SK-N-SH (cell line): Measurements from ENCODE around the gene TMPRSS9. TPM values are rescaled to one million over a fixed set of nuclear protein-coding genes. Genes with fewer than 3 reads are reported as not detected.

Source experiments
- CTCF ChIA-PET: fragments of 300-600, 350-600 bp; formaldehyde crosslinking; extraction: SDS; loops from one replicate; lab custom pipeline; 2021; lab: Yijun Ruan, JAX
- POLR2A ChIA-PET: fragments of 350-600 bp; sonication (Branson Sonifier 250); formaldehyde crosslinking; extraction: SDS; loops from one replicate; lab custom pipeline; 2020; ENCODE audit warnings: antibody characterized with exemption, inconsistent platforms; lab: Yijun Ruan, JAX
- DNase-seq: peaks from one replicate; pipeline ENCODE4 v3.0.0; 2012
- H2AFZ ChIP-seq: fragments of 200-600 bp; sonication (generic); 2 replicates; pipeline ENCODE4 v1.8.1; 2016; ENCODE audit warnings: antibody characterized with exemption, mild to moderate bottlenecking, low read depth
- H3F3A ChIP-seq: fragments of 200-600 bp; sonication (generic); replicated peaks from 2 replicates; pipeline ENCODE3; 2016; ENCODE audit warnings: antibody characterized with exemption, mild to moderate bottlenecking; ENCODE audit not compliant: insufficient read depth
- H3K27ac ChIP-seq, 2 experiments: fragments of 200-500 bp in 1 of 2; fragments of 200-600 bp in 1 of 2; sonication (Bioruptor generic) in 1 of 2; sonication (generic), shearing (Covaris generic) in 1 of 2; 2 replicates each; pipeline versions ENCODE4 v1.5.1 to v1.6.1; 2014 to 2016; ENCODE audit warnings: low read depth in 2 of 2, inconsistent platforms in 1 of 2, low read length in 1 of 2, mild to moderate bottlenecking in 1 of 2, mixed read lengths in 1 of 2
- H3K27me3 ChIP-seq: fragments of 200-600 bp; sonication (generic), shearing (Covaris generic); 2 replicates; pipeline ENCODE4 v1.6.1; 2016; ENCODE audit warnings: mixed run types; ENCODE audit not compliant: insufficient read depth
- H3K36me3 ChIP-seq, 2 experiments: fragments of 200-500 bp in 1 of 2; fragments of 200-600 bp in 1 of 2; sonication (Bioruptor generic) in 1 of 2; sonication (generic) in 1 of 2; replicated peaks in 1 of 2; 2 replicates each; pipeline versions ENCODE3 to v1.5.1; 2014 to 2016; ENCODE audit warnings: low read length in 1 of 2, mild to moderate bottlenecking in 1 of 2; ENCODE audit not compliant: insufficient read depth in 2 of 2, control insufficient read depth in 1 of 2
- H3K4me1 ChIP-seq, 2 experiments: fragments of 200-500 bp in 1 of 2; fragments of 200-600 bp in 1 of 2; sonication (Bioruptor generic) in 1 of 2; sonication (generic), shearing (Covaris generic) in 1 of 2; 2 replicates each; pipeline versions ENCODE4 v1.5.1 to v1.6.1; 2014 to 2016; ENCODE audit warnings: low read depth in 1 of 2, low read length in 1 of 2, mixed run types in 1 of 2; ENCODE audit not compliant: insufficient read depth in 2 of 2, control insufficient read depth in 1 of 2
- H3K4me2 ChIP-seq: fragments of 200-600 bp; sonication (generic), shearing (Covaris generic); 2 replicates; pipeline ENCODE4 v1.6.1; 2017; ENCODE audit warnings: mixed run types
- H3K4me3 ChIP-seq, 2 experiments: fragments of 200-500 bp in 1 of 2; fragments of 200-600 bp in 1 of 2; sonication (Bioruptor generic) in 1 of 2; sonication (generic), shearing (Covaris generic) in 1 of 2; 2 replicates each; pipeline versions ENCODE4 v1.5.1 to v1.8.1; 2014 to 2016; ENCODE audit warnings: low read depth in 2 of 2, inconsistent platforms in 1 of 2, low read length in 1 of 2, mild to moderate bottlenecking in 1 of 2, mixed read lengths in 1 of 2, moderate library complexity in 1 of 2
- H3K79me2 ChIP-seq: fragments of 200-600 bp; sonication (generic); 2 replicates; pipeline ENCODE4 v1.8.1; 2017; ENCODE audit warnings: mild to moderate bottlenecking; ENCODE audit not compliant: insufficient read depth
- H3K9ac ChIP-seq: fragments of 200-600 bp; sonication (generic); 2 replicates; pipeline ENCODE4 v1.6.1; 2017; ENCODE audit warnings: mixed run types
- H3K9me2 ChIP-seq: fragments of 200-600 bp; sonication (generic); 2 replicates; pipeline ENCODE4 v1.6.1; 2017; ENCODE audit warnings: mixed run types
- H3K9me3 ChIP-seq: fragments of 200-600 bp; sonication (generic); 2 replicates; pipeline ENCODE4 v1.6.1; 2017; ENCODE audit warnings: mixed run types, mild to moderate bottlenecking, moderate library complexity
- H4K20me1 ChIP-seq: fragments of 200-600 bp; sonication (generic); 2 replicates; pipeline ENCODE4 v1.6.1; 2017; ENCODE audit warnings: mild to moderate bottlenecking, mixed run types; ENCODE audit not compliant: insufficient read depth
- EP300 ChIP-seq, 2 experiments: IDR thresholded peaks; 2 replicates each; pipeline versions ENCODE4 v1.4.0 to v1.6.1; 2012; ENCODE audit warnings: borderline replicate concordance in 1 of 2, low read depth in 1 of 2, low read length in 1 of 2
- FOSL2 ChIP-seq: IDR thresholded peaks from 2 replicates; pipeline ENCODE4 v1.4.0; 2012; ENCODE audit warnings: low read depth, mild to moderate bottlenecking, moderate library complexity, borderline replicate concordance
- FOXJ3 ChIP-seq: sonication (generic); formaldehyde crosslinking; IDR thresholded peaks from 2 replicates; pipeline ENCODE4 v1.5.1; 2020; ENCODE audit warnings: mild to moderate bottlenecking, missing genetic modification reagents
- GABPA ChIP-seq: IDR thresholded peaks from 2 replicates; pipeline ENCODE4 v1.4.0; 2012; ENCODE audit warnings: low read depth, mild to moderate bottlenecking
- GATA2 ChIP-seq: sonication (generic); formaldehyde crosslinking; IDR thresholded peaks from 2 replicates; pipeline ENCODE4 v1.5.0; 2020; ENCODE audit warnings: mild to moderate bottlenecking, missing genetic modification reagents
- RAD21 ChIP-seq: IDR thresholded peaks from 2 replicates; pipeline ENCODE4 v1.6.1; 2012; ENCODE audit warnings: mild to moderate bottlenecking, low read length
- RCOR1 ChIP-seq: fragments of 150-350 bp; IDR thresholded peaks from 2 replicates; pipeline ENCODE4 v1.6.1; 2017; ENCODE audit warnings: antibody characterized with exemption, low read length
- RFX5 ChIP-seq: IDR thresholded peaks from 2 replicates; pipeline ENCODE4 v1.6.1; 2012; ENCODE audit warnings: mild to moderate bottlenecking, improper control_type of control experiment, low read length
- TAF1 ChIP-seq: IDR thresholded peaks from 2 replicates; pipeline ENCODE4 v1.6.1; 2012; ENCODE audit warnings: low read depth, mild to moderate bottlenecking, low read length, moderate library complexity, borderline replicate concordance
- TEAD4 ChIP-seq: IDR thresholded peaks from 2 replicates; pipeline ENCODE4 v1.4.0; 2012; ENCODE audit warnings: mild to moderate bottlenecking, borderline replicate concordance; ENCODE audit not compliant: insufficient read depth
- YY1 ChIP-seq: IDR thresholded peaks from 2 replicates; pipeline ENCODE4 v1.4.0; 2012; ENCODE audit warnings: low read depth, mild to moderate bottlenecking
- WGBS: methylation state at CpG from one replicate; pipeline ENCODE4 v1.1.6; 2017; ENCODE audit warnings: low lambda C conversion rate; 5-methylcytosine and 5-hydroxymethylcytosine counted together
- polyA plus RNA-seq, 3 experiments: library from polyadenylated mRNA; depleted of rRNA; stranded (reverse); fragments of >200 nt; gene quantifications; 2 replicates each; pipeline ENCODE4 v1.2.3, GENCODE V29; 2012
- TF ChIP-seq, protein P1 (sequence below): IDR thresholded peaks from 2 replicates; pipeline ENCODE4 v1.4.0; 2012; ENCODE audit warnings: low read depth, borderline replicate concordance
- TF ChIP-seq, protein P2 (sequence below): IDR thresholded peaks from 2 replicates; pipeline ENCODE4; 2012
- TF ChIP-seq, protein P3 (sequence below): IDR thresholded peaks from 2 replicates; pipeline ENCODE4 v1.4.0; 2012; ENCODE audit warnings: low read depth
- TF ChIP-seq, protein P4 (sequence below): IDR thresholded peaks from 2 replicates; pipeline ENCODE4 v1.4.0; 2012; ENCODE audit warnings: low read depth, borderline replicate concordance
- TF ChIP-seq, protein P5 (sequence below): fragments of 200-600 bp; sonication (generic); IDR thresholded peaks from 2 replicates; pipeline ENCODE4 v1.6.1; 2017; ENCODE audit warnings: antibody characterized with exemption, mild to moderate bottlenecking, moderate library complexity
- TF ChIP-seq, protein P6 (sequence below): fragments of 150-350 bp; IDR thresholded peaks from 2 replicates; pipeline ENCODE4 v1.6.1; 2016; ENCODE audit warnings: mild to moderate bottlenecking, low read depth, low read length
- TF ChIP-seq, protein P7 (sequence below): fragments of 150-350 bp; IDR thresholded peaks from 2 replicates; pipeline ENCODE4 v1.6.1; 2017; ENCODE audit warnings: antibody characterized with exemption, low read length, low read depth, borderline replicate concordance

TMPRSS9 gene
- polyA plus RNA-seq, 1 of the 3 experiments (the other 2 are of a cell fraction), result not detected

DNA sequence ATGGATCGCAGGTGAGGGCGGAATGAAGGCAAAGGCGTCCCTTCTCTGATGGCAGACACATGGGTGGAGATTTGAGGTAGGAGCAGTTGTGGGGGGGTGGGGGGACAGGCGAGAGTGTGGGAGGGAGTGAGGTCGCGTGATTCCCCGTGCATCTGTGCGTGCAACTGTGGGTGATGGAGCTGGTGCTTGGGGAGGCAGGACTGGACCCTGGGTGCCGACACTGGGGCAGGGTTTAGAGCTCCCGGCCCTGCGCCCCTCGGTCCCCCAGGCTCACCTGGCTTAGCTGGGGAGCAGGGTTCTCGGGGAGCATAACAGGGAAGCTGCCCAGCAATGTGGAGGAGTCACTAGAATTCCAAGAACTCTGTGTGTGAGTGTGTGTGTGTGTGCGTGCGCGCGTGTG lies 3.4 kb downstream of the TMPRSS9 start:
- CTCF ChIA-PET, result interaction anchor here (0.6 to 1.0 kb wide), 2 partner anchors 29 to 60 kb away, joined by 3 to 5 read pairs; no protein-coding TSS in a partner anchor
- peak; percentile 30 for DNase-seq
- Histone ChIP-seq H3F3A (no peaks in the 10 kb centered on the region), H3K4me2 (no peak overlapping the region), H3K79me2 (no peaks in the 10 kb centered on the region), H4K20me1 (no peaks in the 10 kb centered on the region), H2AFZ (no peak overlapping the region), H3K4me1 (no peaks in the 10 kb centered on the region), H3K9ac (no peak overlapping the region), H3K9me2 (no peaks in the 10 kb centered on the region), H3K9me3 (no peaks in the 10 kb centered on the region), H3K36me3 (no peaks in the 10 kb centered on the region), H3K4me3 (no peak overlapping the region), H3K27me3 (peaks cover 21% of the 10 kb centered on the region), H3K27ac (no peak overlapping the region)
- POLR2A ChIA-PET, result no interaction called here
- TF ChIP-seq, protein P1, sequence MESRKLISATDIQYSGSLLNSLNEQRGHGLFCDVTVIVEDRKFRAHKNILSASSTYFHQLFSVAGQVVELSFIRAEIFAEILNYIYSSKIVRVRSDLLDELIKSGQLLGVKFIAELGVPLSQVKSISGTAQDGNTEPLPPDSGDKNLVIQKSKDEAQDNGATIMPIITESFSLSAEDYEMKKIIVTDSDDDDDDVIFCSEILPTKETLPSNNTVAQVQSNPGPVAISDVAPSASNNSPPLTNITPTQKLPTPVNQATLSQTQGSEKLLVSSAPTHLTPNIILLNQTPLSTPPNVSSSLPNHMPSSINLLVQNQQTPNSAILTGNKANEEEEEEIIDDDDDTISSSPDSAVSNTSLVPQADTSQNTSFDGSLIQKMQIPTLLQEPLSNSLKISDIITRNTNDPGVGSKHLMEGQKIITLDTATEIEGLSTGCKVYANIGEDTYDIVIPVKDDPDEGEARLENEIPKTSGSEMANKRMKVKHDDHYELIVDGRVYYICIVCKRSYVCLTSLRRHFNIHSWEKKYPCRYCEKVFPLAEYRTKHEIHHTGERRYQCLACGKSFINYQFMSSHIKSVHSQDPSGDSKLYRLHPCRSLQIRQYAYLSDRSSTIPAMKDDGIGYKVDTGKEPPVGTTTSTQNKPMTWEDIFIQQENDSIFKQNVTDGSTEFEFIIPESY, result no peak
- TF ChIP-seq EP300 (IDR thresholded peaks at IDR 0.05; ENCODE audit: borderline replicate concordance in 1 of 2, low read depth in 1 of 2, low read length in 1 of 2) (no peak), TAF1 (no peak), YY1 (no peak), RAD21 (no peak), GABPA (no peak), TEAD4 (no peak), GATA2 (no peak)
- TF ChIP-seq, protein P2, sequence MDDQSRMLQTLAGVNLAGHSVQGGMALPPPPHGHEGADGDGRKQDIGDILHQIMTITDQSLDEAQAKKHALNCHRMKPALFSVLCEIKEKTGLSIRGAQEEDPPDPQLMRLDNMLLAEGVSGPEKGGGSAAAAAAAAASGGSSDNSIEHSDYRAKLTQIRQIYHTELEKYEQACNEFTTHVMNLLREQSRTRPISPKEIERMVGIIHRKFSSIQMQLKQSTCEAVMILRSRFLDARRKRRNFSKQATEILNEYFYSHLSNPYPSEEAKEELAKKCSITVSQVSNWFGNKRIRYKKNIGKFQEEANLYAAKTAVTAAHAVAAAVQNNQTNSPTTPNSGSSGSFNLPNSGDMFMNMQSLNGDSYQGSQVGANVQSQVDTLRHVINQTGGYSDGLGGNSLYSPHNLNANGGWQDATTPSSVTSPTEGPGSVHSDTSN, result no peak
- TF ChIP-seq, protein P3, sequence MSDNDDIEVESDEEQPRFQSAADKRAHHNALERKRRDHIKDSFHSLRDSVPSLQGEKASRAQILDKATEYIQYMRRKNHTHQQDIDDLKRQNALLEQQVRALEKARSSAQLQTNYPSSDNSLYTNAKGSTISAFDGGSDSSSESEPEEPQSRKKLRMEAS, result no peak
- TF ChIP-seq, protein P4, sequence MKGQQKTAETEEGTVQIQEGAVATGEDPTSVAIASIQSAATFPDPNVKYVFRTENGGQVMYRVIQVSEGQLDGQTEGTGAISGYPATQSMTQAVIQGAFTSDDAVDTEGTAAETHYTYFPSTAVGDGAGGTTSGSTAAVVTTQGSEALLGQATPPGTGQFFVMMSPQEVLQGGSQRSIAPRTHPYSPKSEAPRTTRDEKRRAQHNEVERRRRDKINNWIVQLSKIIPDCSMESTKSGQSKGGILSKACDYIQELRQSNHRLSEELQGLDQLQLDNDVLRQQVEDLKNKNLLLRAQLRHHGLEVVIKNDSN, result no peak
- WGBS, result 74% methylated on average over 17 of the region's 17 CpGs

DNA sequence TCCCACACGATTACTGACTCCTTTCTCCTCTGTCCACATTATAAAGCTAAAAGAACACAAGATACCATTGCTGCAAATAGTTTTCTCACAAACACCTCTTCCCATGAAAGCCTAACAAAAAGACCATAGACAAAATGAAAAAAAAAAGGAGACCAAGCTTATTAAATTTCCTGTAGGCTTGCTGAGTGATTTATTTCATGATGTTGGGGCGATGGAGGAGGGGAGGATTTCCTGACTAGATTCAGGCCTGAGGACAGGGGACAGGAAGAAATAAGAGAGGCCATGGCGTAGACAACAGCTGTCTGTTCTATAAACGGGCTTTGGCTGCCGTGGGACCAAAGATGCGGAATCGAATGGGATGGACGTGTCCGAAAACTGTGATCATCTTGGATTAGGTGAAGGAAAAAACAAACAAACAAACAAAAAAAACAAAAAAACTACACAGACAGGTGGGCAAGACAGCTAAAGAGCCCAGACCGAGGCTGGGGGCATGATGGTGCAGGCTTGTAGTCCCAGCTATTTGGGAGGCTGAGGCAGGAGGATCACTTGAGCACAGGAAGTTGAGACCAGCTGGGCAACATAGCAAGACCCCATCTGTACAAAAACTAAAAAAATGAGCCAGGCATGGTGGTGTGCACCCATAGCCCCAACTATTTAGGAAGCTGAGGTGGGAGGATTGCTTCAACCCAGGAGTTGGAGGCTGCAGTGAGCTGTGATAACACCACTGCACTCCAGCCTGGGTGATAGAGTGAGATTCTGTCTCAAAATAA lies 5.3 kb downstream of the TMPRSS9 start:
- no peaks in the 10 kb centered on the region for H3K9me3 ChIP-seq
- H3K36me3 ChIP-seq, result no peaks in the 10 kb centered on the region
- no peaks in the 10 kb centered on the region for H3K9me2 ChIP-seq
- no peak overlapping the region for H3K9ac ChIP-seq
- no peak overlapping the region for H3K27ac ChIP-seq
- H3K4me2 ChIP-seq, result no peak overlapping the region
- no peaks in the 10 kb centered on the region for H4K20me1 ChIP-seq
- H3K79me2 ChIP-seq, result no peaks in the 10 kb centered on the region
- ChIA-PET POLR2A (interaction anchor here (0.6 kb wide), 1 partner anchor 102 kb away, joined by 4 read pairs; no protein-coding TSS in a partner anchor), CTCF (no interaction called here)
- 70% methylated on average over 10 of the region's 10 CpGs for WGBS
- peaks cover 5% of the 10 kb centered on the region; the same call in 1 of the 2 replicates for H3K27me3 ChIP-seq
- DNase-seq, result no peak
- H3K4me1 ChIP-seq, result no peaks in the 10 kb centered on the region
- no peaks in the 10 kb centered on the region for H3F3A ChIP-seq
- H3K4me3 ChIP-seq, result no peak overlapping the region
- H2AFZ ChIP-seq, result no peak overlapping the region
- TF ChIP-seq RAD21 (no peak), YY1 (no peak), FOSL2 (no peak), FOXJ3 (CRISPR knock-in tag) (no peak), RFX5 (no peak), RCOR1 (no peak)
- TF ChIP-seq, protein P5, sequence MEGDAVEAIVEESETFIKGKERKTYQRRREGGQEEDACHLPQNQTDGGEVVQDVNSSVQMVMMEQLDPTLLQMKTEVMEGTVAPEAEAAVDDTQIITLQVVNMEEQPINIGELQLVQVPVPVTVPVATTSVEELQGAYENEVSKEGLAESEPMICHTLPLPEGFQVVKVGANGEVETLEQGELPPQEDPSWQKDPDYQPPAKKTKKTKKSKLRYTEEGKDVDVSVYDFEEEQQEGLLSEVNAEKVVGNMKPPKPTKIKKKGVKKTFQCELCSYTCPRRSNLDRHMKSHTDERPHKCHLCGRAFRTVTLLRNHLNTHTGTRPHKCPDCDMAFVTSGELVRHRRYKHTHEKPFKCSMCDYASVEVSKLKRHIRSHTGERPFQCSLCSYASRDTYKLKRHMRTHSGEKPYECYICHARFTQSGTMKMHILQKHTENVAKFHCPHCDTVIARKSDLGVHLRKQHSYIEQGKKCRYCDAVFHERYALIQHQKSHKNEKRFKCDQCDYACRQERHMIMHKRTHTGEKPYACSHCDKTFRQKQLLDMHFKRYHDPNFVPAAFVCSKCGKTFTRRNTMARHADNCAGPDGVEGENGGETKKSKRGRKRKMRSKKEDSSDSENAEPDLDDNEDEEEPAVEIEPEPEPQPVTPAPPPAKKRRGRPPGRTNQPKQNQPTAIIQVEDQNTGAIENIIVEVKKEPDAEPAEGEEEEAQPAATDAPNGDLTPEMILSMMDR, result no peak
- TF ChIP-seq, protein P6, sequence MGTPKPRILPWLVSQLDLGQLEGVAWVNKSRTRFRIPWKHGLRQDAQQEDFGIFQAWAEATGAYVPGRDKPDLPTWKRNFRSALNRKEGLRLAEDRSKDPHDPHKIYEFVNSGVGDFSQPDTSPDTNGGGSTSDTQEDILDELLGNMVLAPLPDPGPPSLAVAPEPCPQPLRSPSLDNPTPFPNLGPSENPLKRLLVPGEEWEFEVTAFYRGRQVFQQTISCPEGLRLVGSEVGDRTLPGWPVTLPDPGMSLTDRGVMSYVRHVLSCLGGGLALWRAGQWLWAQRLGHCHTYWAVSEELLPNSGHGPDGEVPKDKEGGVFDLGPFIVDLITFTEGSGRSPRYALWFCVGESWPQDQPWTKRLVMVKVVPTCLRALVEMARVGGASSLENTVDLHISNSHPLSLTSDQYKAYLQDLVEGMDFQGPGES, result no peak
- TF ChIP-seq, protein P7, sequence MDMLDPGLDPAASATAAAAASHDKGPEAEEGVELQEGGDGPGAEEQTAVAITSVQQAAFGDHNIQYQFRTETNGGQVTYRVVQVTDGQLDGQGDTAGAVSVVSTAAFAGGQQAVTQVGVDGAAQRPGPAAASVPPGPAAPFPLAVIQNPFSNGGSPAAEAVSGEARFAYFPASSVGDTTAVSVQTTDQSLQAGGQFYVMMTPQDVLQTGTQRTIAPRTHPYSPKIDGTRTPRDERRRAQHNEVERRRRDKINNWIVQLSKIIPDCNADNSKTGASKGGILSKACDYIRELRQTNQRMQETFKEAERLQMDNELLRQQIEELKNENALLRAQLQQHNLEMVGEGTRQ, result no peak
